ENCODE measurements around the gene ZNF384.

The ZNF384 gene

DNA sequence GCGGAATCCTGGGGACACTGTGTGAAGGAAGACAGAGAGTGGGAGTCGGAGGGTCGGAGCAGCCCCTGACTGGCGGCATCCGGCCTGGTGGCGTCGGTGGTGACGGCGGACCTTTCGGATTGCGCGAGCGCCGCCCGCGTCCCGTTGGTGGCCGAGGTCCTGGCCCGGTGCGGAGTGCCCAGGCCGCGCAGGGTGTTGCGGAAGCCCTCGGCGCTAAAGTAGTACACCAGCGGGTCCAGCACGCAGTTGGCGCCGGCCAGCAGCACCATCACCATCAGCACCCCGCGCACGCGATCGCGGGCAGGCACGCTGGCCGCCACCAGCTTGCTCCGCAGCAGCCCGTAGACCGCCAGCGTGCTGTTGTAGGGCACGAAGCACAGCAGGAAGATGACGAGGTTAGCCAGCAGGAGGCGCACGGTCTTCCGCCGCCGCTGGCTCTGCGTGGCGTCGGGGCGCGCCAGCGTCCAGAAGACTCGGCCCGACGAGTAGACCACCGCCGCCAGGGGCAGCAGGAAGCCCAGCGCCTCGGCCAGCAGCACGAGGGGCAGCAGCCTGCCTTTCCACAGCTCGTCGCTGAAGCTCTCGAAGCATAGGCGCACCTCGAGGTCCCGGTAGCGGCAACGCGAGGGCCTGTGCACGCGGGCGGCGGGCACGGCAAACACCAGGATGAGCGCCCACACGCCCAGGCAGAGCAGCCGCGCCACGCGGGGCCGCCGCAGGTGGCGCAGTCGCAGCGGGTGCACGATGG is 68.9 kb downstream of the ZNF384 start:
- peak; percentile 77 for DNase-seq

- DNase-seq: no peak
Observed at GRCh38 chr12:6618483-6619225, 70.5 kb downstream of the ZNF384 start.
